ENCODE results near the gene FRA10AC1. TPM values are rescaled to one million over a fixed set of nuclear protein-coding genes. Genes with fewer than 3 reads are reported as not detected.

Gene FRA10AC1
- total and polyA plus RNA-seq, 2 of the 13 experiments (the other 11 are each of a cell fraction or from before 2014, with no cell fraction given), result 5.3 to 7.4 TPM

GRCh38 chr10:93678805-93679587, 23.4 kb downstream of the FRA10AC1 start:
- H3K9me3 ChIP-seq (ENCODE audit: low read length), result no peaks in the 10 kb centered on the region
- no peak for TF ChIP-seq BCLAF1 (IDR thresholded peaks at IDR 0.05)
- TF ChIP-seq ZBTB3 (CRISPR knock-in tag; IDR thresholded peaks at IDR 0.05; ENCODE audit: borderline replicate concordance, low read depth), result no peak
- no peak for TF ChIP-seq ZNF549 (CRISPR knock-in tag; IDR thresholded peaks at IDR 0.05)
- TF ChIP-seq ZNF577 (CRISPR knock-in tag; IDR thresholded peaks at IDR 0.05; ENCODE audit: borderline replicate concordance, low read depth), result no peak
- no peak for TF ChIP-seq ZXDC (CRISPR knock-in tag; IDR thresholded peaks at IDR 0.05)
- TF ChIP-seq HOXA3 (CRISPR knock-in tag; IDR thresholded peaks at IDR 0.05), result no peak
- no peak for TF ChIP-seq DMTF1 (CRISPR knock-in tag; IDR thresholded peaks at IDR 0.05)
- no peak for TF ChIP-seq NCOA1 (CRISPR knock-in tag; IDR thresholded peaks at IDR 0.05)
- TF ChIP-seq ZNF24 (IDR thresholded peaks at IDR 0.05), result no peak
- H3K79me2 ChIP-seq (ENCODE audit: insufficient read depth, low read length), result no peaks in the 10 kb centered on the region
- ChIA-PET POLR2A (interaction anchor here (1.4 kb wide), 1 partner anchor 88 kb away, joined by 3 read pairs; no protein-coding TSS in a partner anchor), CTCF (ENCODE audit: low intra/inter-chr PET ratio, low total read pairs) (interaction anchor here (1.2 kb wide), 1 partner anchor 123 kb away, joined by 4 read pairs; no protein-coding TSS in a partner anchor)
- ATAC-seq (no peak), DNase-seq (ENCODE audit: low spot score) (no peak), FAIRE-seq (no peak)
- intact Hi-C loops (cut with micrococcal nuclease; ENCODE audit: unreplicated experiment), result no loop called here
- in situ Hi-C loops (cut with HindIII; ENCODE audit: extremely low pct_ligation_motif_present, low pct_unique_long_range_greater_than_20kb), result no loop called here
- no peak overlapping the region for H2AFZ ChIP-seq (ENCODE audit: low read length)
- 100% methylated on average over 3 of the region's 3 CpGs for WGBS (ENCODE audit: low lambda C conversion rate)
- H3K4me1 ChIP-seq (ENCODE audit: insufficient read depth, low read length), result no peaks in the 10 kb centered on the region; the same call in 1 of the 2 replicates
- no TSS peak for BruUV-seq (replicated peaks)
- no peaks in the 10 kb centered on the region for H3K27me3 ChIP-seq (ENCODE audit: control insufficient read depth in 1 of 2, insufficient read depth in 2 of 2, low read length in 2 of 2)
- H4K20me1 ChIP-seq (ENCODE audit: insufficient read depth, low read length), result no peaks in the 10 kb centered on the region
- H3K36me3 ChIP-seq (replicated peaks in 1 of 2; ENCODE audit: control insufficient read depth in 1 of 2, insufficient read depth in 2 of 2, low read length in 2 of 2), result peaks cover 5 to 33% of the 10 kb centered on the region in 2 experiments; a peak in 2 of 5 replicates
- no peak overlapping the region for H3K27ac ChIP-seq (ENCODE audit: extremely low read length, insufficient read depth, low read length)
- H3K4me2 ChIP-seq (ENCODE audit: low read depth, low read length), result no peak overlapping the region
- H3K4me3 ChIP-seq (replicated peaks in 1 of 3; ENCODE audit: insufficient read depth in 1 of 3, low read depth in 2 of 3, low read length in 3 of 3), result no peak overlapping the region
- no peak overlapping the region for H3K9ac ChIP-seq (ENCODE audit: insufficient read depth, low read depth, low read length)

All from HepG2 (cell line).